GM18951 (cell line): ENCODE measurements around the gene STEAP1.

Source experiments
- POLR2A ChIP-seq: IDR thresholded peaks from 4 replicates; pipeline ENCODE4 v1.6.1; 2011; ENCODE audit warnings: mild to moderate bottlenecking; ENCODE audit not compliant: insufficient read length, insufficient read depth; ENCODE audit errors: extremely low read depth
- in situ Hi-C: fragments of 300-500 bp; cut with MboI; formaldehyde crosslinking; loops from one replicate; pipeline ENCODE4 v1.12.0; 2022; ENCODE audit warnings: low sequenced_read_pairs, mixed read lengths, inconsistent platforms; ENCODE audit not compliant: unreplicated experiment

Gene STEAP1

DNA sequence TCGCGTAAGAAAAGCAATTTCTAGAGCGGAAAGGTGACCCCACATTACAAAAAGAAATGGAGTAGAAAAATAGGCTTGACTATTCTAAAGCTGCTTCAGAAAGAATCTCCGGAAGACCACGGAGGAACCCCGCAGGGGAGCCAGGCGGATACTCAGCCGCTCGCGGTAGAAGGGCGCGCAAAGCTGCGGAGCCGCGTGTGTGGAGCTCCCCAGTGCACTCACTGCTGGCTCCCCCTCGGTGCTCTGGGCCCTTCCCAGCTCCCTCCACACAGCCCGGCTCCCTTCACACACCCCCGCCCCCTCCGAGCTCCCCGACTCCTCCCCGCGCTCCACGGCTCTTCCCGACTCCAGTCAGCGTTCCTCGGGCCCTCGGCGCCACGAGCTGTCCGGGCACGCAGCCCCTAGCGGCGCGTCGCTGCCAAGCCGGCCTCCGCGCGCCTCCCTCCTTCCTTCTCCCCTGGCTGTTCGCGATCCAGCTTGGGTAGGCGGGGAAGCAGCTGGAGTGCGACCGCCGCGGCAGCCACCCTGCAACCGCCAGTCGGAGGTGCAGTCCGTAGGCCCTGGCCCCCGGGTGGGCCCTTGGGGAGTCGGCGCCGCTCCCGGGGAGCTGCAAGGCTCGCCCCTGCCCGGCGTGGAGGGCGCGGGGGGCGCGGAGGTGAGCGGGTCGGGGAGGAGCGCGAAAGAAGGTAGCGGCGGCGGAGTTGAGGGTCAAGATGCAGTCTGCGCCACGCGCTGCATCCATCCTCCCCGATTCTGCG lies 57.3 kb downstream of the STEAP1 start, which contains the start of gene STEAP2:
Gene STEAP2, plus strand, starts transcription at position 350 of the 758 bp plus-strand sequence. CDS start 13,343 bp downstream, outside the sequence.
- in situ Hi-C loops, result no loop called here

DNA sequence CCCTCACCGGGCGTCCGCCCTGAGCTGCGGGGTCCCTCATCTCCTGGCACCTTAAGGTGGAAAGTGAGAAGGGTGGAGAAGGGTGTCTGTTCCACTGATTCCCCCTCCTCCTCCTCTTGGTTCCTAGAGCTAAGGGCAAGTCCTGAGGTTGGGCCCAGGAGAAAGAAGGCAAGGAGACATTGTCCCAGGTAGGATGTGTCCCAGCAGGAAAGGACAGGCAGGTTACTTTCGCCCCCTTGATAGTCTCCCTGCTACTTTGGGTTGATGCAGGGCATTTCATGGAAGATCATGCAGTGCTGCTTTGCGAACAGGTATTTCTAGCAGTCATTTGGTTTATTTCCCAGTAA lies 57.9 kb downstream of the STEAP1 start:
- no peak for TF ChIP-seq POLR2A
- in situ Hi-C loops, result no loop called here

More for the DNA sequence above, 57.3 kb downstream of the STEAP1 start, which contains the start of gene STEAP2:
- peak; percentile 58 for TF ChIP-seq POLR2A

GRCh38 chr7:90213521-90213920 lies 59.3 kb downstream of the STEAP1 start:
- in situ Hi-C loops, result no loop called here
- TF ChIP-seq POLR2A, result no peak
